Fibroblast of lung (primary cell): Measurements from ENCODE around the gene TM9SF2. TPM values are rescaled to one million over a fixed set of nuclear protein-coding genes. Genes with fewer than 3 reads are reported as not detected.
A peak's percentile ranks its signal among the peaks of the same experiment; 100 is the strongest.

Source experiments
- DNase-seq, 2 donors: peaks; one replicate each; pipeline versions ENCODE4 v3.0.0 to v3.0.0-alpha.2; 2010; ENCODE audit warnings: low read depth in 2 of 2
- H2AFZ ChIP-seq: 2 replicates; pipeline ENCODE4 v1.5.1; 2012; ENCODE audit warnings: low read length, control low read depth, inconsistent platforms
- H3K27ac ChIP-seq: 2 replicates; pipeline ENCODE4 v1.5.1; 2011; ENCODE audit warnings: low read length, control low read depth; ENCODE audit not compliant: insufficient read depth
- H3K27me3 ChIP-seq: 2 replicates; pipeline ENCODE4 v1.5.1; 2011; ENCODE audit warnings: mild to moderate bottlenecking, low read length; ENCODE audit not compliant: control insufficient read depth, insufficient read depth
- H3K36me3 ChIP-seq: 2 replicates; pipeline ENCODE4 v1.5.1; 2011; ENCODE audit warnings: low read length; ENCODE audit not compliant: control insufficient read depth, insufficient read depth
- H3K4me1 ChIP-seq: 2 replicates; pipeline ENCODE4 v1.5.1; 2011; ENCODE audit warnings: low read length; ENCODE audit not compliant: control insufficient read depth, insufficient read depth; ENCODE audit errors: extremely low read depth
- H3K4me2 ChIP-seq: 2 replicates; pipeline ENCODE4 v1.5.1; 2011; ENCODE audit warnings: low read length, control low read depth; ENCODE audit not compliant: insufficient read depth; ENCODE audit errors: extremely low read depth
- H3K4me3 ChIP-seq, 4 experiments: fragments of 200-600 bp in 1 of 4; sonication (generic) in 1 of 4; replicated peaks in 1 of 4; 2 replicates each; pipeline ENCODE4 v1.5.1; 2011 to 2016; ENCODE audit warnings: low read length in 4 of 4, low read depth in 3 of 4, mild to moderate bottlenecking in 3 of 4, control low read depth in 2 of 4, inconsistent platforms in 1 of 4, mixed read lengths in 1 of 4; ENCODE audit not compliant: insufficient read depth in 1 of 4; ENCODE audit errors: control extremely low read depth in 1 of 4
- H3K79me2 ChIP-seq: 2 replicates; pipeline ENCODE4 v1.5.1; 2012; ENCODE audit warnings: mild to moderate bottlenecking, low read length, inconsistent platforms; ENCODE audit not compliant: control insufficient read depth, insufficient read depth
- H3K9ac ChIP-seq: 2 replicates; pipeline ENCODE4 v1.5.1; 2011; ENCODE audit warnings: mild to moderate bottlenecking, low read length, control low read depth; ENCODE audit not compliant: insufficient read depth
- H3K9me3 ChIP-seq: 2 replicates; pipeline ENCODE4 v1.5.1; 2012; ENCODE audit warnings: low read depth, low read length; ENCODE audit not compliant: control insufficient read depth, insufficient read depth
- H4K20me1 ChIP-seq: 2 replicates; pipeline ENCODE4 v1.5.1; 2011; ENCODE audit warnings: low read length; ENCODE audit not compliant: control insufficient read depth, insufficient read depth; ENCODE audit errors: extremely low read depth
- CTCF ChIP-seq, 2 donors: IDR thresholded peaks in 1 of 2; conservative IDR thresholded peaks in 1 of 2; 1 replicate in 1 of 2; 2 replicates in 1 of 2; pipeline ENCODE4 v1.5.1; 2011 to 2012; ENCODE audit warnings: low read length in 2 of 2, control low read depth in 1 of 2, inconsistent platforms in 1 of 2, low read depth in 1 of 2, mild to moderate bottlenecking in 1 of 2
- EZH2 ChIP-seq: IDR thresholded peaks from 2 replicates; pipeline ENCODE4 v1.5.1; 2012; ENCODE audit warnings: low read length, control low read depth, mild to moderate bottlenecking; ENCODE audit errors: missing control alignments
- polyA plus RNA-seq, 2 donors: library from polyadenylated mRNA; depleted of rRNA in 1 of 2; stranded (reverse) in 1 of 2; unstranded in 1 of 2; fragments of >200 nt; gene quantifications; 2 replicates each; pipeline ENCODE4 v1.2.1, GENCODE V29; 2011 to 2012; ENCODE audit warnings: missing spikeins in 1 of 2
- total RNA-seq: library from RNA; depleted of rRNA; stranded (reverse); fragments of >200 nt; gene quantifications from 2 replicates; pipeline ENCODE4 v1.2.1, GENCODE V29; 2014

The TM9SF2 gene
- total and polyA plus RNA-seq, 2 donors (not counting 1 experiment from before 2014, with no cell fraction given): 109 to 149 TPM

GRCh38 chr13:99610702-99611289, 109.5 kb downstream of the TM9SF2 start:
- no peak overlapping the region for H3K4me3 ChIP-seq
- no peak overlapping the region for H3K4me2 ChIP-seq
- H3K27me3 ChIP-seq: no peaks in the 10 kb centered on the region
- no peaks in the 10 kb centered on the region for H4K20me1 ChIP-seq
- no peak overlapping the region for H3K27ac ChIP-seq
- no peaks in the 10 kb centered on the region for H3K79me2 ChIP-seq
- no peak for DNase-seq
- no peaks in the 10 kb centered on the region for H3K9me3 ChIP-seq
- no peak overlapping the region for H3K9ac ChIP-seq
- H2AFZ ChIP-seq: no peak overlapping the region
- no peaks in the 10 kb centered on the region for H3K36me3 ChIP-seq
- TF ChIP-seq CTCF (conservative IDR thresholded peaks at IDR 0.05 in 1 of 2, IDR thresholded peaks at IDR 0.05 in 1 of 2; ENCODE audit: low read depth in 1 of 2, low read length in 2 of 2) (peak; percentile 11 to 28), EZH2 (no peak)
- no peaks in the 10 kb centered on the region for H3K4me1 ChIP-seq

Other genes starting within 250 kb of the TM9SF2 start
- not detected in 2 replicates for gene GPR18, start 243.1 kb upstream of the TM9SF2 start, total RNA-seq
- gene GPR18, start 243.1 kb upstream of the TM9SF2 start, polyA plus RNA-seq: not detected in 2 replicates
- gene GPR183, start 194.1 kb upstream of the TM9SF2 start, total RNA-seq: not detected in 2 replicates
- 0.03 and 0.27 TPM in 2 replicates for gene GPR183, start 194.1 kb upstream of the TM9SF2 start, polyA plus RNA-seq
- gene CLYBL, start 105.2 kb downstream of the TM9SF2 start, total RNA-seq: 1.3 and 1.8 TPM in 2 replicates
- 1.2 and 2.0 TPM in 2 replicates for gene CLYBL, start 105.2 kb downstream of the TM9SF2 start, polyA plus RNA-seq